H1 (cell line): ENCODE data around the gene TTR. TPM values are rescaled to one million over a fixed set of nuclear protein-coding genes. Genes with fewer than 3 reads are reported as not detected.

Source experiments
- CTCF ChIA-PET: fragments of 300-600 bp; sonication (Branson Sonifier 250); formaldehyde crosslinking; loops from one replicate; lab custom pipeline; 2021; ENCODE audit not compliant: partially characterized antibody; lab: Charles Lee
- POLR2A ChIA-PET: fragments of 300-600 bp; sonication (Branson Sonifier 250); formaldehyde crosslinking; loops from one replicate; lab custom pipeline; 2021; ENCODE audit warnings: inconsistent platforms; ENCODE audit not compliant: partially characterized antibody; lab: Charles Lee
- DNase-seq, 2 experiments: peaks; one replicate each; pipeline versions ENCODE4 v3.0.0 to v3.0.0-alpha.2; 2010 to 2022; ENCODE audit warnings: low spot score in 2 of 2, low read depth in 1 of 2, mixed read lengths in 1 of 2
- FAIRE-seq: peaks from 2 replicates; lab custom pipeline; 2011; peaks lifted over from hg19 to GRCh38; lab: Jason Lieb, UNC
- H2AFZ ChIP-seq: 2 replicates; pipeline ENCODE4 v1.8.1; 2012; ENCODE audit warnings: low read length, inconsistent platforms
- H2AK5ac ChIP-seq: 2 replicates; pipeline ENCODE4 v1.6.1; 2013; ENCODE audit warnings: low read depth, low read length
- H2BK120ac ChIP-seq: replicated peaks from 2 replicates; pipeline ENCODE3; 2013; ENCODE audit warnings: low read depth, low read length, inconsistent platforms
- H2BK12ac ChIP-seq: 2 replicates; pipeline ENCODE4 v1.6.1; 2013; ENCODE audit warnings: low read depth, low read length
- H2BK15ac ChIP-seq: 2 replicates; pipeline ENCODE4 v1.6.1; 2013; ENCODE audit warnings: low read length
- H2BK20ac ChIP-seq: 2 replicates; pipeline ENCODE4 v1.6.1; 2013; ENCODE audit warnings: low read length
- H2BK5ac ChIP-seq: 2 replicates; pipeline ENCODE4 v1.6.1; 2013; ENCODE audit warnings: low read depth, low read length
- H3K14ac ChIP-seq: 2 replicates; pipeline ENCODE4 v1.6.1; 2013; ENCODE audit warnings: inconsistent platforms; ENCODE audit not compliant: insufficient read length
- H3K18ac ChIP-seq: 2 replicates; pipeline ENCODE4 v1.6.1; 2013; ENCODE audit warnings: low read length; ENCODE audit errors: extremely low read depth
- H3K23ac ChIP-seq: 2 replicates; pipeline ENCODE4 v1.6.1; 2013; ENCODE audit warnings: inconsistent platforms; ENCODE audit not compliant: insufficient read length
- H3K23me2 ChIP-seq: 2 replicates; pipeline ENCODE4 v1.6.1; 2013; ENCODE audit warnings: low read depth, low read length
- H3K27ac ChIP-seq: 2 replicates; pipeline ENCODE4 v1.6.1; 2011; ENCODE audit warnings: low read depth, low read length, inconsistent platforms
- H3K27me3 ChIP-seq, 4 experiments: replicated peaks in 1 of 4; 1 replicate in 1 of 4; 2 replicates in 3 of 4; pipeline versions ENCODE4 v1.6.1 to v1.8.1; 2011 to 2013; ENCODE audit warnings: low read length in 3 of 4, mild to moderate bottlenecking in 3 of 4, inconsistent platforms in 2 of 4, mixed read lengths in 2 of 4, moderate library complexity in 1 of 4; ENCODE audit not compliant: control insufficient read depth in 3 of 4, insufficient read depth in 3 of 4; ENCODE audit errors: extremely low read depth in 1 of 4
- H3K36me3 ChIP-seq, 4 experiments: 2 replicates each; pipeline versions ENCODE4 v1.6.1 to v1.8.1; 2011 to 2013; ENCODE audit warnings: mild to moderate bottlenecking in 4 of 4, low read length in 3 of 4, moderate library complexity in 2 of 4, control low read depth in 1 of 4, inconsistent platforms in 1 of 4; ENCODE audit not compliant: insufficient read depth in 4 of 4, control insufficient read depth in 2 of 4
- H3K4ac ChIP-seq: replicated peaks from 2 replicates; pipeline ENCODE3; 2013; ENCODE audit warnings: low read length, low read depth, mixed read lengths, inconsistent platforms; ENCODE audit not compliant: insufficient read length
- H3K4me1 ChIP-seq, 4 experiments: replicated peaks in 1 of 4; 1 replicate in 1 of 4; 2 replicates in 3 of 4; pipeline versions ENCODE4 v1.6.1 to v1.8.1; 2011 to 2013; ENCODE audit warnings: low read length in 3 of 4, inconsistent platforms in 2 of 4, mixed read lengths in 1 of 4; ENCODE audit not compliant: insufficient read depth in 4 of 4, control insufficient read depth in 3 of 4
- H3K4me2 ChIP-seq, 2 experiments: 2 replicates each; pipeline versions ENCODE4 v1.6.1 to v1.8.1; 2011 to 2013; ENCODE audit warnings: low read depth in 2 of 2, low read length in 2 of 2, control low read depth in 1 of 2, inconsistent platforms in 1 of 2, mild to moderate bottlenecking in 1 of 2; ENCODE audit not compliant: insufficient read depth in 1 of 2
- H3K4me3 ChIP-seq, 4 experiments: fragments of 200-600, 300-600 bp in 1 of 4; sonication (generic), shearing (Covaris generic), sonication (Bioruptor Twin) in 1 of 4; 2 replicates each; pipeline versions ENCODE4 v1.5.1 to v1.8.1; 2011 to 2016; ENCODE audit warnings: low read length in 4 of 4, low read depth in 3 of 4, control low read depth in 2 of 4, inconsistent platforms in 2 of 4, mild to moderate bottlenecking in 2 of 4, mixed read lengths in 1 of 4, moderate library complexity in 1 of 4; ENCODE audit not compliant: insufficient read depth in 2 of 4; ENCODE audit errors: extremely low read depth in 1 of 4
- H3K56ac ChIP-seq: replicated peaks from 2 replicates; pipeline ENCODE3; 2013; ENCODE audit warnings: low read depth, mild to moderate bottlenecking, mixed read lengths, low read length, inconsistent platforms; ENCODE audit not compliant: insufficient read length
- H3K79me1 ChIP-seq: 2 replicates; pipeline ENCODE4 v1.6.1; 2013; ENCODE audit warnings: low read depth, low read length, control low read depth
- H3K79me2 ChIP-seq, 2 experiments: 2 replicates each; pipeline versions ENCODE4 v1.6.1 to v1.8.1; 2012 to 2013; ENCODE audit warnings: low read length in 2 of 2, mild to moderate bottlenecking in 2 of 2, inconsistent platforms in 1 of 2; ENCODE audit not compliant: insufficient read depth in 2 of 2, control insufficient read depth in 1 of 2
- H3K9ac ChIP-seq, 4 experiments: replicated peaks in 1 of 4; 1 replicate in 1 of 4; 2 replicates in 3 of 4; pipeline versions ENCODE4 v1.6.1 to v1.8.1; 2011 to 2013; ENCODE audit warnings: low read depth in 3 of 4, low read length in 3 of 4, control low read depth in 2 of 4, mild to moderate bottlenecking in 2 of 4, moderate library complexity in 2 of 4, inconsistent platforms in 1 of 4; ENCODE audit errors: extremely low read depth in 1 of 4
- H3K9me3 ChIP-seq, 2 experiments: 2 replicates each; pipeline versions ENCODE4 v1.6.1 to v1.8.1; 2012 to 2013; ENCODE audit warnings: mild to moderate bottlenecking in 2 of 2, moderate library complexity in 2 of 2, control low read depth in 1 of 2, inconsistent platforms in 1 of 2, low read depth in 1 of 2, low read length in 1 of 2, mixed read lengths in 1 of 2; ENCODE audit not compliant: insufficient read depth in 2 of 2
- H4K20me1 ChIP-seq, 2 experiments: replicated peaks in 1 of 2; 2 replicates each; pipeline versions ENCODE3 to v1.8.1; 2011 to 2013; ENCODE audit warnings: inconsistent platforms in 2 of 2, low read length in 2 of 2, mild to moderate bottlenecking in 1 of 2; ENCODE audit not compliant: insufficient read depth in 2 of 2, control insufficient read depth in 1 of 2
- H4K5ac ChIP-seq: 2 replicates; pipeline ENCODE4 v1.6.1; 2013; ENCODE audit warnings: low read length, low read depth, mixed read lengths, inconsistent platforms; ENCODE audit not compliant: insufficient read length
- H4K8ac ChIP-seq: 2 replicates; pipeline ENCODE4 v1.8.0; 2013; ENCODE audit warnings: mild to moderate bottlenecking, moderate library complexity, low read length, inconsistent platforms; ENCODE audit not compliant: insufficient read depth; ENCODE audit errors: extremely low read depth
- H4K91ac ChIP-seq: replicated peaks from 2 replicates; pipeline ENCODE3; 2013; ENCODE audit warnings: low read length, mixed read lengths, inconsistent platforms; ENCODE audit not compliant: insufficient read length
- GTF2F1 ChIP-seq: IDR thresholded peaks from 2 replicates; pipeline ENCODE4 v1.6.1; 2012; ENCODE audit warnings: low read depth, low read length, improper control_type of control experiment, borderline replicate concordance
- SRF ChIP-seq: IDR thresholded peaks from 2 replicates; pipeline ENCODE4 v1.6.1; 2011; ENCODE audit warnings: mild to moderate bottlenecking, low read depth, low read length, moderate library complexity
- WGBS, 2 experiments: shearing (Covaris generic) in 1 of 2; methylation state at CpG; one replicate each; pipeline versions ENCODE4 v1.1.6 to v1.1.7; 2013 to 2015; ENCODE audit warnings: low lambda C conversion rate in 2 of 2, mixed read lengths in 2 of 2, inconsistent platforms in 1 of 2, low coverage in 1 of 2, missing lambda C conversion rate in 1 of 2; ENCODE audit not compliant: insufficient replicate concordance in 2 of 2, insufficient coverage in 1 of 2, insufficient read length in 1 of 2; ENCODE audit errors: extremely low coverage in 1 of 2, missing lambda C conversion rate in 1 of 2; 5-methylcytosine and 5-hydroxymethylcytosine counted together
- polyA plus RNA-seq, 7 experiments: library from polyadenylated mRNA; depleted of rRNA in 3 of 7; stranded (reverse) in 5 of 7; unstranded in 2 of 7; fragments of >200 nt in 5 of 7; fragments of 200-250 nt in 2 of 7; gene quantifications; 1 replicate in 5 of 7; 2 replicates in 1 of 7; 4 replicates in 1 of 7; pipeline versions ENCODE4 v1.2.1 to v1.2.3, GENCODE V29; 2011 to 2013; ENCODE audit warnings: missing spikeins in 2 of 7, mixed read lengths in 2 of 7
- total RNA-seq: library from RNA; stranded (reverse); fragmentation: NEBNext Ultra II Directional; extraction: Animal tissue kit (Norgen Biotek cat#: 25700); gene quantifications from 2 replicates; pipeline ENCODE4 v1.2.1, GENCODE V29; 2021

TTR gene
- total and polyA plus RNA-seq, 2 of the 8 experiments (the other 6 are each of a cell fraction or from before 2014, with no cell fraction given): not detected

DNA sequence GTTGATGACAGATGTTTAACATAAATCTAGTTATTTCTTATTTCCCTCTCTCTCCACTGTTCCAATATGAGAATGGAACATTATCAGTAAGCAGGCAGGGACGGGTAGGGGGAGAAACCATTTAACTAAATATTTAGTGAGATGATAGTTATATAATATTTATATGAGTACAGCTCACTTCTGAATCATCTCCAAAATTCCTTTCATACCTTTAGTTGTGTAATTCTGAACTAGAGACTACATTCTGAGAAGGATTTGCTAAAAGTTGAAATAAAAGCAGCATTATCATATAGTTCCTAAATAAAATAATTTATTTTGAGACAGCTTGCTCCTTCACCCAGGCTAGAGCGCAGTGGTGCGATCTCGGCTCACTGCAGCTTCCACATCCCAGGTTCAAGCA lies 51.3 kb downstream of the TTR start:
- Histone ChIP-seq H4K5ac (no peak overlapping the region), H3K4ac (no peak overlapping the region), H3K4me2 (no peak overlapping the region), H3K56ac (no peak overlapping the region), H2BK15ac (no peak overlapping the region), H2AK5ac (no peak overlapping the region), H3K23me2 (no peaks in the 10 kb centered on the region; the same call in 1 of the 2 replicates), H4K20me1 (no peaks in the 10 kb centered on the region), H2BK5ac (no peak overlapping the region), H3K27me3 (no peaks in the 10 kb centered on the region), H3K23ac (no peak overlapping the region), H3K9ac (no peak overlapping the region), H3K9me3 (no peaks in the 10 kb centered on the region), H3K14ac (no peak overlapping the region), H3K36me3 (peaks cover 0 to 5% (median 2%) of the 10 kb centered on the region in 4 experiments; a peak in 2 of 8 replicates), H3K27ac (no peak overlapping the region), H3K79me2 (0 out of 4 replicates have a peak, but pooled peaks cover 0 to 4% of the 10 kb centered on the region in 2 experiments), H2AFZ (no peak overlapping the region), H4K8ac (no peak overlapping the region), H2BK20ac (no peak overlapping the region), H2BK120ac (no peak overlapping the region), H3K18ac (no peak overlapping the region), H3K4me1 (peaks cover 0 to 12% (median 3%) of the 10 kb centered on the region in 4 experiments; a peak in 4 of 7 replicates), H4K91ac (no peak overlapping the region), H3K4me3 (no peak overlapping the region), H2BK12ac (no peak overlapping the region), H3K79me1 (peaks cover 4% of the 10 kb centered on the region)
- FAIRE-seq: no peak
- ChIA-PET CTCF (interaction anchor here (0.6 to 1.3 kb wide), 2 partner anchors 38 to 206 kb away, joined by 3 to 4 read pairs; no protein-coding TSS in a partner anchor), POLR2A (no interaction called here)
- 94% methylated on average over 4 of the region's 4 CpGs; no CpG with 5 or more reads in 1 of the 2 experiments for WGBS, 2 experiments
- DNase-seq: no peak
- no peak for TF ChIP-seq SRF
- no peak for TF ChIP-seq GTF2F1
